Dermis microvascular lymphatic vessel endothelial cell (primary cell): ENCODE data around the gene PRSS21. TPM values are rescaled to one million over a fixed set of nuclear protein-coding genes. Genes with fewer than 3 reads are reported as not detected.
A peak's percentile ranks its signal among the peaks of the same experiment; 100 is the strongest.

Source experiments
- DNase-seq, 2 donors: peaks; one replicate each; pipeline versions ENCODE4 v3.0.0 to v3.0.0-alpha.2; 2010; ENCODE audit warnings: low read depth in 2 of 2
- total RNA-seq: library from RNA; depleted of rRNA; stranded (reverse); fragments of >200 nt; gene quantifications from 2 replicates; pipeline ENCODE4 v1.2.1, GENCODE V29; 2014

Gene PRSS21
- total RNA-seq, 1 donor from 2014 or later: 1.8 TPM

GRCh38 chr16:2824626-2825025 lies 7.6 kb downstream of the PRSS21 start:
- no peak for DNase-seq

- DNase-seq: no peak
Observed at GRCh38 chr16:2825049-2825742, 8.2 kb downstream of the PRSS21 start.

GRCh38 chr16:2825906-2826305 lies 8.9 kb downstream of the PRSS21 start:
- DNase-seq: no peak

GRCh38 chr16:2826591-2827373 lies 9.7 kb downstream of the PRSS21 start:
- DNase-seq: no peak

GRCh38 chr16:2827374-2827791 lies 10.3 kb downstream of the PRSS21 start:
- no peak for DNase-seq

- DNase-seq: no peak
Observed at GRCh38 chr16:2827831-2828520, 10.9 kb downstream of the PRSS21 start.

GRCh38 chr16:2828521-2828840 lies 11.4 kb downstream of the PRSS21 start:
- no peak for DNase-seq

GRCh38 chr16:2828876-2829430 lies 11.9 kb downstream of the PRSS21 start:
- DNase-seq: no peak

- no peak for DNase-seq
Observed at GRCh38 chr16:2829501-2830354, 12.7 kb downstream of the PRSS21 start, which contains the start of gene ZG16B. TSS of gene ZG16B (plus strand) at chr16:2830303. CDS start at chr16:2830442, 139 bp downstream.

GRCh38 chr16:2830355-2830695 lies 13.3 kb downstream of the PRSS21 start:
- DNase-seq: no peak

- DNase-seq: no peak
Observed at GRCh38 chr16:2831203-2831602, 14.2 kb downstream of the PRSS21 start.

- no peak for DNase-seq
Observed at GRCh38 chr16:2833776-2834175, 16.7 kb downstream of the PRSS21 start.

GRCh38 chr16:2834968-2835367 lies 17.9 kb downstream of the PRSS21 start:
- no peak for DNase-seq

- peak; percentile 18 to 73 for DNase-seq
Observed at GRCh38 chr16:2835638-2836493, 18.8 kb downstream of the PRSS21 start.

- no peak for DNase-seq
Observed at GRCh38 chr16:2836646-2837508, 19.8 kb downstream of the PRSS21 start.

GRCh38 chr16:2838928-2839327 lies 21.9 kb downstream of the PRSS21 start:
- DNase-seq: peak; percentile 65 to 81

GRCh38 chr16:2839650-2840450 lies 22.8 kb downstream of the PRSS21 start:
- DNase-seq: no peak

GRCh38 chr16:2840914-2841313 lies 23.9 kb downstream of the PRSS21 start:
- DNase-seq: no peak
